ENCODE results near the gene TNFRSF19.

Gene TNFRSF19

DNA sequence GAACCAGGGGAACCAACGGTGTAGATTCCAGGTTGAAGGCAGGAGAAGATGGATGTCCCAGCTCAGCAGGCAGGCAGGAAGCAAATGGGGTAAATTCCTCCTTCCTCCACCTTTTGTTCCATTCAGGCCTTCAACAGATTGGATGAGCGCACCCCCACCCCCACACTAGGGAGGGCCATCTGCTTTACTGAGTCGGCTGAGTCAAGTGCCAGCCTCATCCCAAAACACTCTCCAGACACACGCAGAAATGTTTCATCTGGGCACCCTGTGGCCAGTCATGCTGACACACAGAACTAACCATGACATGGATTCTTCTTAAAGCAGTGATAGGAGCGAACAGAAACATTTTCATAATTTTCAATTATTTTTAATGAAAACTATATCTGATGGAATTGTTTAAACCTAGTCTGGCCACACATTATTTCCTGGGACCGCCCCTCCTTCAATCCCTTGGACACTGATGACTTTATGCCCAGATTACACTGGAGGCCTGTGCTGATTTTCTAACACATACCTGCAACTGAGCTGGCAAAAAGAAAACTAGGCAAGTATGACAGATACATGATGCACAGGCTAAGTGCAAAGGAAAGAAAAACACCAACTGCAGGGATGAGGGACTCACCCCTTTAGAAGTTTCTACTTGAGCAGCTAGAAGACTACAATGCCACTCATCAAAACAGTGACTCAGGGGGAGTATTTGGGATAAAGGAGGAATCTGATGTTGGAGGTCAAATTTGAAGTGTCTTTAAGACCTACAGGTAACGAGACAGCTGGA, 154.2 kb downstream of the TNFRSF19 start:
- DNase-seq, result no peak
